ENCODE measurements around the gene FOXC2.

FOXC2 gene

DNA sequence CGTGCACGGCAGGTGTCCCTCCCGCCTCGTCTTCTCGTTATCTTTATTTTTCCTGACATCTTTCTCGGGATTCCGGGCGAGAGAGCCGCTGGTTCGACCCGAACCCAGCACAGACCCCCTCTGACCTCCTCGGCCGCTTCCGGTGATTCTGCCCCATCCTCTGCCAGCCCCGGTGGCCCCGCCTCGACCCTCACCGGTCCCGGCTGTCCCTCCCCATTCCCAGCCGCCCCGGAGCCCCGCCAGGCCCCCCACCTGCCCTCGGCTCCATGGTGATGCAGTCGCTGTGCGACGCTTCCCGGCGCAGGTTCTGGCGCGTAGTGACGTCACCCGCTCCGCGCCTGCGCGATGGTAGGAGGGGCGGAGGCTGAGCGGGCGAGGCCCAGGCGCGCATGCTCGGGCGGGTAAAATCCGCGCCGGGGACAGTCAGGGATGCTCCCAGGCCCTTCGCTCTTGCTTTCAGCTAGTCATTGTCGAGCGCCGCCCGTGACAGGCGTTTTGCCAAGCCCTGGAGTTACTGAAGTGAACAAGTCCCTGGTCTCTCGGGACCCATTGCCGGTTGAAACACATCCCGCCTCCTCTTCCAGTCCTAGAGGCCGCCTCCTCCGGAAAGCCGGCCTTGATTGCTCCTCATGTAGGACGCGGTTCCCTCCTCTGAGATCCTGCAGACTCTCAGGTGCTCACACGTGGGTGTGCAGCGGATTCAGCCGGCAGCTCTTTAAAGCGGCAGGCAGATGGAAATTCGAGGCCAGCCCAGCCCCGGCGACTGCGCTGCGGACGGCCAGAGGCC is 11.5 kb upstream of the FOXC2 start, which contains the start of gene MTHFSD:
Gene MTHFSD (minus strand): TSS at position 319 of the 787 bp plus-strand sequence. CDS start 51 bp downstream, at position 268.
- TF ChIP-seq, protein P1, sequence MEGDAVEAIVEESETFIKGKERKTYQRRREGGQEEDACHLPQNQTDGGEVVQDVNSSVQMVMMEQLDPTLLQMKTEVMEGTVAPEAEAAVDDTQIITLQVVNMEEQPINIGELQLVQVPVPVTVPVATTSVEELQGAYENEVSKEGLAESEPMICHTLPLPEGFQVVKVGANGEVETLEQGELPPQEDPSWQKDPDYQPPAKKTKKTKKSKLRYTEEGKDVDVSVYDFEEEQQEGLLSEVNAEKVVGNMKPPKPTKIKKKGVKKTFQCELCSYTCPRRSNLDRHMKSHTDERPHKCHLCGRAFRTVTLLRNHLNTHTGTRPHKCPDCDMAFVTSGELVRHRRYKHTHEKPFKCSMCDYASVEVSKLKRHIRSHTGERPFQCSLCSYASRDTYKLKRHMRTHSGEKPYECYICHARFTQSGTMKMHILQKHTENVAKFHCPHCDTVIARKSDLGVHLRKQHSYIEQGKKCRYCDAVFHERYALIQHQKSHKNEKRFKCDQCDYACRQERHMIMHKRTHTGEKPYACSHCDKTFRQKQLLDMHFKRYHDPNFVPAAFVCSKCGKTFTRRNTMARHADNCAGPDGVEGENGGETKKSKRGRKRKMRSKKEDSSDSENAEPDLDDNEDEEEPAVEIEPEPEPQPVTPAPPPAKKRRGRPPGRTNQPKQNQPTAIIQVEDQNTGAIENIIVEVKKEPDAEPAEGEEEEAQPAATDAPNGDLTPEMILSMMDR (conservative IDR thresholded peaks at IDR 0.05; ENCODE audit: control insufficient read depth, insufficient read depth, low read depth, low read length) = no peak
- DNase-seq (ENCODE audit: low read depth) = peak; percentile 91
- H3K4me3 ChIP-seq (ENCODE audit: control insufficient read depth, low read depth, low read length) = peak within 1 kb of the TSS; percentile 96

DNA sequence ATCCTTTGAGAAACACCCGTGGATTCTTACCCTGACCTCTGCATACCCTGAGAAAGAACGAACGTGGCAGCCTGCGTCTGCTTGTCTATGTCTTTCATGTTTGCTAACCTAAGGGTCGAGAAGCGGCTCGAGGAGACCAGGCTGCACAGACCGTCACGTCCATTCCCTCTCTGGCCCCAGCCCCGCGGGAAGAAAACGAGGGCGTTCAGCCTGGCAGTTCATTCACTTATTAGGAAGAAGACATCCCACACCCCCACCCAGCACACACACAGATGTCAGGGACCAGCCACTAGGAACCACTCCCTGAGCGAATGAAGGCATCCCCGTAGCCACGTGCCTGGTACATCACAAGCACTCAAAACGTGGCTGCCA is 10.9 kb upstream of the FOXC2 start:
- TF ChIP-seq, protein P1 (conservative IDR thresholded peaks at IDR 0.05; ENCODE audit: control insufficient read depth, insufficient read depth, low read depth, low read length) = no peak
- no peak for DNase-seq (ENCODE audit: low read depth)
- peak overlapping the region; percentile 96 for H3K4me3 ChIP-seq (ENCODE audit: control insufficient read depth, low read depth, low read length)

DNA sequence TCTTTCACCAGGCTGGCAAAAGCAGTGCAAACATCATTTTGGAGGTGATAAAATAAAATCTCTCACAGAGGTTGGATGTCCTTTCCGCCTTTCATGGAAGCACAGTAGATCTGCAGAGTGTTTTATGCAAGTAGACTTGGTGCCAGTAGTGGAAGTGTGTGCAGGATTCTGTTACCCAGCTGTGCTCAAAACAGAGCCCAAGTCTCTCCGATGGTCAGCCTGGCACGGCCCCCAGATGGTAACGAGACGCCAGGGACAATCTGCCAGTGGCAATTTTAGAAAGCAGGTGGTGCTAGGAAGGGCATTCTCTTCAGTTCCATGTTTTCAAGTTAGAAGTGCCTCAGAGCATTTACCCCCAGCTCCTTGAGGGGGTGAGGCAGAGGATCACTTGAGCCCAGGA is 10.1 kb upstream of the FOXC2 start:
- H3K4me3 ChIP-seq (ENCODE audit: control insufficient read depth, low read depth, low read length) = no peak overlapping the region
- DNase-seq (ENCODE audit: low read depth) = no peak
- TF ChIP-seq, protein P1 (conservative IDR thresholded peaks at IDR 0.05; ENCODE audit: control insufficient read depth, insufficient read depth, low read depth, low read length) = no peak

DNA sequence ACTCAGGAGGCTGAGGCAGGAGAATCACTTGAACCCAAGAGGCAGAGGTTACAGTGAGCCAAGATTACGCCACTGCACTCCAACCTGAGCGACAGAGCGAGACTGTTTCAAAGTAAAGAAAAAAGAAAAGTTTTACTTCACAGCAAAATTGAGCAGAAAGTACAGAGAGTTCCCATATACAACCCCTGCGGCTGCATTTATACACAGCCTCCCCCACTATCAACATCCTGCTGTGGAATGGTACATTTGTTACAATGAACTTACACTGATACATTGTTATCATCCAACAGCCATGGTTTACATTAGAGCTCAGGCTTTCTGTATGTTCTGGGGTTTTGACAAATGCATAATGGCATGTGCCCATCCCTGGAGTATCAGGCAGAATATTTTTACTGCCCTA is 9.0 kb upstream of the FOXC2 start:
- no peak overlapping the region for H3K4me3 ChIP-seq (ENCODE audit: control insufficient read depth, low read depth, low read length)
- no peak for DNase-seq (ENCODE audit: low read depth)
- TF ChIP-seq, protein P1 (conservative IDR thresholded peaks at IDR 0.05; ENCODE audit: control insufficient read depth, insufficient read depth, low read depth, low read length) = no peak

DNA sequence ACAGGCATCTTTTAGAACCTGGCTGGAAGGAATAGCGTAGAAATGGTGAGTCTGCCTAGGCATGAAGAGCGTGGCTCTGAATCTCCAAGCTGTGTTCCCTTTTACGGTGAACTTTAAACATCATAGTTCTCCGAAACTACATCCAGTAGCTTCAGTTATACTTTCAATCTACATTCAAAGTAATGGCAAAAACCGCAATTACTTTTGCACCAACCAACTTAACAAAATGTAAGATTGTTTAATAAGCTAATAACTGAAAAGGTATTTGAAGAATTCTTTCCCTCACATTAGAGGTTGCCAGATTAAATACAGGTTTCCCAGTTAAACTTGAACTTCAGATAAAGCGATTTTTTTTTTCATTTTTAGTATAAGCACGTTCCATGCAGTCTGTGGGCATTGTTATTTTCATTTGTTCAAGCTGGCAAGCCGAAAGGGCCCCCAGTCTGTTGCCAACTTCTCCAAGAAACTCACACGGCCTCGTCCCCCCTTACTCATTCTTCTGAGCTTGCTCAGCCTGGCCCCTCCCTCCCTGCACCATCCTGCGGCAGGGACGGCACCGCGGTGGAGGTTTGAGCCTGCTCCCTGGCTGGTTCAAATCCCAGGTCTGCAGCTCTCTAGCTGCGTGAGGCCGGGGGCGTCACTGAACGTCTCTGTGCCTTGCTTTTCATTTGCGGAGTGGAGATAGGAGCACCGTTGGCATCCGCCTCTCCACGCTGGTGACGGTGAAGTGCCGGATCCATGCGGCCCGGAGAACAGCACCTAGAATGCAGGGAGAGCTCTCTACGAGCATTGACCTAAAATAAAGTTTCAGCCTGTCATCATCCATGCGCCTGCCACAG is 8.1 kb upstream of the FOXC2 start:
- TF ChIP-seq, protein P1 (conservative IDR thresholded peaks at IDR 0.05; ENCODE audit: control insufficient read depth, insufficient read depth, low read depth, low read length) = no peak
- no peak for DNase-seq (ENCODE audit: low read depth)
- H3K4me3 ChIP-seq (ENCODE audit: control insufficient read depth, low read depth, low read length) = no peak overlapping the region

DNA sequence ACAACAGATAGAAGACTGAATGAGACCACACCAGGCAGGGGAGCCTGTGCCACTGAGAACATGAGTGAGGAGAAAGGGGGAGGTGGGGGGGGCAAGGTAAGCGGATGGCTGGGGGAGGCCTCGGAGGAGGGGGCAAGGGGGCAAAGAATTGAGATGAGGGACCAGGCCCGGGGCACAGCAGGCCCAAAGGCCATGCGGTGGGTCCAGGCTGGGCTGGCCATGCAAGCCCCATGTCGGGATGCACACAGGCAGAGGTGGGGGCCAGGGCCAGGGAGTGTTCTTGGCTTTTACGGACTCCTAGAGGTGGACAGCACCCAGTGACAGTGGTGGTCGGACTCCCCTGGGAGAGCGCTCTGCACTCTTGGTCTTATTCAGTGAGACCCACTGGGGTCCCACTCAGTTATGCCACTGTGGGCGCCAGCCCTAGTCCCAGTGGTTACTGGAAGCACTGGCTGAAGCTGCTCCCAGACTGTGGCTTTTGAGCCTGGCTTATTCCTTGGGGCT is 6.8 kb upstream of the FOXC2 start:
- DNase-seq (ENCODE audit: low read depth) = no peak
- TF ChIP-seq, protein P1 (conservative IDR thresholded peaks at IDR 0.05; ENCODE audit: control insufficient read depth, insufficient read depth, low read depth, low read length) = no peak
- H3K4me3 ChIP-seq (ENCODE audit: control insufficient read depth, low read depth, low read length) = no peak overlapping the region

All from fibroblast of mammary gland (primary cell).